Fibroblast of pulmonary artery (primary cell): Measurements from ENCODE around the gene UNC5A.

Source experiments
- DNase-seq: peaks from one replicate; pipeline ENCODE4 v3.0.0-alpha.2; 2010; ENCODE audit warnings: low read depth
- H3K4me3 ChIP-seq: replicated peaks from 2 replicates; pipeline ENCODE4 v1.5.1; 2011; ENCODE audit warnings: low read depth, mild to moderate bottlenecking, control low read depth, low read length, moderate library complexity
- CTCF ChIP-seq: IDR thresholded peaks from 2 replicates; pipeline ENCODE4 v1.5.1; 2011; ENCODE audit warnings: mild to moderate bottlenecking, control low read depth, low read length, inconsistent platforms; ENCODE audit errors: missing control alignments

Gene UNC5A

GRCh38 chr5:176899296-176899891, 89.0 kb downstream of the UNC5A start, which contains the start of gene HK3:
Gene HK3 (minus strand): TSS chr5:176899346. CDS start chr5:176896159, 3,187 bp downstream.
- H3K4me3 ChIP-seq = no peak within 1 kb of the TSS
- TF ChIP-seq CTCF = no peak
- DNase-seq = no peak

- DNase-seq = no peak
- no peak overlapping the region for H3K4me3 ChIP-seq
- TF ChIP-seq CTCF = no peak
These were observed 89.8 kb downstream of the UNC5A start for GRCh38 chr5:176899946-176900779.

- no peak overlapping the region for H3K4me3 ChIP-seq
- DNase-seq = no peak
- TF ChIP-seq CTCF = no peak
These were observed 90.4 kb downstream of the UNC5A start for GRCh38 chr5:176900780-176901204.

DNA sequence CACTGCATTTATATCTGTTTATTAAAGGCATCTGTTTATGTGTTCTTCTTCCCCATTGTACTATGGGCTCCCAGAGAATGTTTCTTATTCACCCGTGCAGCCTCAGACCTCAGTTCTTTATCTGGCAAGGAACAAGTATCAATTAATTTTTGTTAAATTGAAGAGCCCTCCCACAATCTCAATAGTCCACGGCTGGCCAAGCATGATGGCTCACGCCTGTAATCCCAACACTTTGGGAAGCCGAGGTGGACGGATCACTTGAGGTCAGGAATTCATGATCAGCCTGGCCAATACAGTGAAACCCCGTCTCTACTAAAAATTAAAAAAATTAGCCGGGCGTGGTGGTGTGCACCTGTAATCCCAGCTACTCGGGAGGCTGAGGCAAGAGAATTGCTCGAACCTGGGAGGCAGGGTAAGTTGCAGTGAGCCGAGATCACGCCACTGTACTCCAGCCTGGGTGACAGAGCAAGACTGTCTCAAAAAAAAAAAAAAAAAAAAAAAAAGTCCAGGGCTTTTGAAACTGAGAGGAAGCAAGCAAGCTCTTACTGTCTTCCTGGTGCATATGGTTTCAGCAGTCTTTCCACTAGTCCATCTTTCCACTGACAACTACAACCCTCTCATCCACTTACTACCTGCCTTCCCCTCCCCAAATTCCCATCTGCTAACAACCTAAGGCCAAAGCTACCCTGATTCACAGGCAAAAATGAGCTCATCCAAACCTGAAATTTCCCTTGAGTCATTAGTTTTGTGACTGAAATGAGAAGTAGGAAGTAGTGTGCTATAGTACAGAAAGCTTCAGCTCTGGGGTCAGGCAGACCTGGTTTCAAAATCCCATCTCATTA, 91.1 kb downstream of the UNC5A start:
- DNase-seq = no peak
- no peak overlapping the region for H3K4me3 ChIP-seq
- TF ChIP-seq CTCF = no peak

- H3K4me3 ChIP-seq = no peak overlapping the region
- DNase-seq = no peak
- no peak for TF ChIP-seq CTCF
These were observed 91.9 kb downstream of the UNC5A start for GRCh38 chr5:176902102-176902814.

DNA sequence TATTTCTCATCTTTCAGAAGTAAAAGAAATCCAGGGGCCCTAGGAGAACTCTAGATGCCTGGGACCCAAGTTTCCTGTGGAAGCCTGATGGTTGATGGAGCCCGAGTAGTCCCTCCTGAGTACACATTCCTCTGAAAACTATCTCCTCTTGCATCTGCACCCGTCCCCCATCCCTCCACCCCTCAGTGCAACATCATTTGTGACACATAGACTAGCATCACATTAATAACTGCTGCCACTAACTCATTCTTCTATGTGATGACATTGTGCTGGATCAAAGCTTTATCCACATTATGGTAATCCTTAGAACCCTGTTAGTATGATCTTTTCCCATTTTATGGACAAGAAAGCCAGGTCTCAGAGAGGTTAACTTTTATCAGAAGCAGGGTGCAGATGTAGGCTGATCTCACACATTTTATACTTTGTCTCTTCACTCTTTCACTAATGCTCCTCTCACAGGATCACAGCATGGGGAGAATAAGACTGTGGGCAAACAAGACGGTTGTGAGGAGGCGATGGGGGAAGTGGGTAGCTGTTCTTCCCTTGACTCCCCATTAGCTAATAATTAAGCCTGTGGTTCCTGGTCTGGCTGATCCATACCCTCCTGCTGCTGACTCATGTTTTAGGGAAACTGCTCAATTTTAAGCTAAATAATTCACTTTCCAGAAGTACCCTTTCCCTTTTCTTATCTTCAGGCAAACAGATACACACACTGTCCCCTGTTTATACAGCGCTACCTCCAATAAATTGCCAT, 92.7 kb downstream of the UNC5A start:
- no peak for TF ChIP-seq CTCF
- no peak overlapping the region for H3K4me3 ChIP-seq
- no peak for DNase-seq
